Omental fat pad (tissue), 4 donors: ENCODE data around the gene FAM83F. TPM values are rescaled to one million over a fixed set of nuclear protein-coding genes. Genes with fewer than 3 reads are reported as not detected.

Experiments
- ATAC-seq: fragments of 150-250 bp; one replicate; pipeline ENCODE4 v1.9.1; 2016; ENCODE audit warnings: mild to moderate bottlenecking, moderate library complexity; ENCODE audit not compliant: low FRiP score
- DNase-seq: peaks from one replicate; pipeline ENCODE4 v3.0.0-alpha.2; 2019; ENCODE audit warnings: low spot score
- CTCF ChIP-seq, 3 donors: fragments of 450-650 bp; IDR thresholded peaks; one replicate each; pipeline ENCODE4 v1.5.1; 2016 to 2017; ENCODE audit warnings: antibody characterized with exemption in 3 of 3, mild to moderate bottlenecking in 3 of 3, moderate library complexity in 2 of 3
- total RNA-seq, 4 donors: library from RNA; depleted of rRNA; stranded (reverse); fragments of >200 nt; gene quantifications; one replicate each; pipeline ENCODE4 v1.1.0, GENCODE V29; 2016

Gene FAM83F
- total RNA-seq, 4 donors from 2014 or later: 0.37 to 0.84 (median 0.57) TPM

- TF ChIP-seq CTCF (IDR thresholded peaks at IDR 0.05): no peak
- ATAC-seq: no peak
- DNase-seq: no peak
Measured at GRCh38 chr22:40001106-40001505, 6.4 kb downstream of the FAM83F start.

- DNase-seq (no peak), ATAC-seq (no peak)
- no peak for TF ChIP-seq CTCF (IDR thresholded peaks at IDR 0.05)
Measured at GRCh38 chr22:40001800-40002577, 7.2 kb downstream of the FAM83F start.

- DNase-seq: no peak
- no peak for ATAC-seq
- TF ChIP-seq CTCF (IDR thresholded peaks at IDR 0.05): no peak
Measured at GRCh38 chr22:40002935-40003715, 8.4 kb downstream of the FAM83F start.

- no peak for TF ChIP-seq CTCF (IDR thresholded peaks at IDR 0.05)
- DNase-seq: no peak
- ATAC-seq: no peak
Measured at GRCh38 chr22:40004836-40005235, 10.1 kb downstream of the FAM83F start.

- ATAC-seq (no peak), DNase-seq (no peak)
- no peak for TF ChIP-seq CTCF (IDR thresholded peaks at IDR 0.05)
Measured at GRCh38 chr22:40006641-40007040, 11.9 kb downstream of the FAM83F start.

GRCh38 chr22:40007853-40008710 is 13.3 kb downstream of the FAM83F start:
- no peak for TF ChIP-seq CTCF (IDR thresholded peaks at IDR 0.05)
- ATAC-seq (no peak), DNase-seq (no peak)
